Melanocyte of skin (primary cell): ENCODE measurements around the gene CHMP1A. TPM values are rescaled to one million over a fixed set of nuclear protein-coding genes. Genes with fewer than 3 reads are reported as not detected.

Source experiments
- total RNA-seq, 2 donors: library from RNA; depleted of rRNA; stranded (reverse); fragments of >200 nt; gene quantifications; 2 replicates each; pipeline ENCODE4 v1.2.3, GENCODE V29; 2012

CHMP1A gene
- total RNA-seq = 100 to 1,000 TPM; 107 to 146 TPM

DNA sequence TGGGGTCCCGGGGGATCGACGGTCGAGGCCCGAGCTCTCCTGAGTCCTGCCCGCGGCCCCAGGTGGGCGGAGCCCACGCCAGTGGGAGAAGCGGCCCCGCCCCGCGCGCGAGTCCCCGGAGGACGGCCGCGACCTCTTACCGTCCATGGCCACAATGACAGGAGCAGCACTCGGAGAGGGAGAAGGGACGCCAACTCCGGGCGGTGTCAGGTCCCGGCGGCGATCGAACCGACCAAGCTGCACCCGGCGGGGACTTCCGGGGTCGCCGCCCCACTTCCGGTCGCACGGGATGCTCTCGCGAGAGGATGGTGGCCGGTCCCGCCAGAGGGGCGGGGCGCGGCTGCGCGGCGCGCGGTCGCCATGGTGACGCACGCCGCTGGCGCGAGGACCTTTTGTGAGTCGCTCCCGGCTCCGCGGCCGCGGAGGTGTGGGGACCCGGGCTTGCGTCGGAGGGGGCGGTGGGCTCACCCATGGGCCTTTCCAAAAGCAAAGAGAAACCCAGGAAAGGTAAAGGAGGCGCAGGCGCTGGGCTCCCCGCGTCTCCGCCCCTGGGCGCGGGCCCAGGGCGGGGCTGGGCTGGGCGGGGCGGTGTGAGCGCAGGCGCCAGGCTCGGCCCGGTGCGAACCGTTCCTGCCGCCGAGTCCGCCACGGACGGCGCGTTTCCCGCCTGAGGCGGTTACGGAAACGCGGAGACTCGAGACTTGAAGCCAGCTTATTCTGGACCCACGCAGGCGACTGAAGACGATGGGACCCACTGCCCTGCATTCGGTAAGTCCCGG, at the start of gene CHMP1A, which contains the start of gene SPATA33:
Gene CHMP1A (minus strand): TSS at position 267 of the 779 bp plus-strand sequence. CDS start 120 bp downstream, at position 147.
Gene SPATA33 (plus strand): TSS at position 395 of the 779 bp plus-strand sequence. CDS start 76 bp downstream, at position 471.

DNA sequence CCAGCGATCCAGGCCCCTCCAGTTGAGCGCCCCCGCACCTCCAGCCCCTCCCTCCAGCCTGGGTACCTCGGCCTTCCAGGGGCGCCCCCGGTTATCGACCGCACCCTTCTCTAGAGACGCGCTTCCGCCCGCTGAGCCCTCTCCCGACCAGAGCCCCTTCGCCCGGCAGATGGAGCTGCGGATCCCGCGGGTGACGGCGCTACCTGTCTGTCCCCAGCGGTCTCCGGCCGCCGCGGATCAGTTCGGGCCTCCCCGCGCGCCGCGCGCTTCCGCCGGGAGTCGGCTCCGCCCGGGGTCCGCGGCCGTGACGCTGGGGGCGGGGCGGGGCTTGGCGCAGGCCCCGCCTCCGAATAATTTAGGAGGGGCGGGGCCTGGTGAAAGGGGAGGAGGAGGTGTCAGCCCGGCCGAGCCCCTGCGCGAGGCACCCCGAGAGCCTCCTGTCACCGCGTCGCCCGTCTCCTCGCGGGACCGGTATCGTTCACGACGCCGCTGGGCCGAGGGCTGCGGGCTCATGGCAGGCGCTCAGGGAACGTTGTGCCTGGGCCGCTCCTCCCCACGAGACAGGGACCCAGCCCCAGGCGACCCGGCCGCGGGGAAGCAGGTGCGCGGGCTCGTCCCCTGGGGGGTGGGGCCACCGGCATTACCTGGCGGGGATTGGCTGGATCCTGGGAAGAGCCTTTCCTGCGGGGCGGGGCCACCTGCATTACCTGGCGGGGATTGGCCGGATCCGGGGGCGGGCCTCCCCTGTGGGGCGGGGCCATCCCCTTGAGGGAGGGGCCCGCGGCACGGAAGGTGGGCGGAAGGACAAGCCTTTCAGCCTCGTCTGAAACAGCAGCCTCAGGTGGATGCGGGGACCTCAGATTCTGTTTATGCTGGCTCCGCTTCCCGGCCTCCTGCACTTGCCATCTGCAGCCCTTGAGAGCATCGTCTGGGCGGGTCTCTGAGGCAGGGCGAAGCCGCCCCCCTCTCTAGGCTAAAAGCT, 44.2 kb upstream of the CHMP1A start, which contains the start of gene SPATA2L:
Gene SPATA2L (minus strand): TSS at position 281 of the 982 bp plus-strand sequence. CDS start 473 bp downstream, outside the sequence.

DNA sequence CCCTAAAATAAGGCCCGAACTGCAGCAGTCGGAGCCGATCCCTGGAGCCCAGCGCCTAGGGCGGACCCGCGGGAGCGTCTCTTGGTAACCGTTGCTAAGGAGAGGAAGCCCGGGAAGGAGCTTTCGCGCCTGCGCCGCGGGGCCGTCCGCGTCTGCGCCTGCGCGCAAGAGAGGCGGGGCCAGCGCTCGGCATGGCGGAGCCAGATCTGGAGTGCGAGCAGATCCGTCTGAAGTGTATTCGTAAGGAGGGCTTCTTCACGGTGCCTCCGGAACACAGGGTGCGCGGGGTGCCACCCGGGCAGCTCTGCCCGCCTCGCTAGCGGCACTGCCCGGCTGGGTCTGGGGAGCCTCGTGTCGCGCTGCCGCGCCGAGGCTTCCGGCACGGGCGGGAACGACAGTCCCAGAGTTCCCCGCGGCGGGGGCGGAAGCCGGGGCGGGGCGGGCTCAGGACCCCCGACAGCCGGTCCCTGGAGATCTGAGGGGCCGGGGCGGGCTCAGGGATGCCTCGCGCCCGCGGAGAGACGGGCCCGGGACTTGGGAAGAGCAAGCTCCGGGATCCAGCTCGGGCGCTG, 29.1 kb upstream of the CHMP1A start, which contains the start of gene CDK10:
Gene CDK10 (plus strand): TSS at position 170 of the 572 bp plus-strand sequence. CDS start 22 bp downstream, at position 192.

DNA sequence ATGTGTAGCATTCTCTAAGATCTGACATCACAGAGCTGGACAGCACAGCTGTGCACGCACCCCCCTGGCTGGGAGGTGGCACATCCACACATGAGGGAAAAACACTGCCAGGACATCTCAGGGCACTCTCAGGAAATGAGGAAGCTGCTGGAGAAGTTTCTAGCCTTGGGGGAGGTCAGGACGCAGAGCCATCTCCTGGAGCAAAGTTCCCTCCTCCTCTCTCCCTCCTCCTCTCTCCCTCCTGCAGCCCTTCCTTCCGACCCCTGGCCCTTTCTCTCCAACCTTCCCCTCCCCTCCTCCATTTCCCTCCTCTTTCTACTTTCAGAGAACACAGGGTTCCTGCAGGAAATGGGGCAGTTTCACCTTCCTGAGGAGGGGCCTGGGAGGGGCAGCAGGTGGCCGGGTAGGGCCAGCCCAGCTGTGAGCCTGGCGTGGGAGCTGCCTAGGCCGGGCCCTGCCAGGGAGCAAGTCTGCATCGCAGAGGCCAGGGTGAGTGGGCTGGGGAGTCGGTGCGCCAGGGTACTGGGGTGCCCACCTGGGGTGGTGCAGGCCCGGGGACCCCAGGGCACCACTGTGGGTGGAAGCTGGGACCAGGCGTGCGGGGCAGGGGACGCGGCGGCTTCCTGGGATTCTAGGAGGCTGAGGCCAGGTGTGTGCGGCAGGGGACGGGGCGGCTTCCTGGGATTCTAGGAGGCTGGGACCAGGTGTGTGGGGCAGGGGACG, 44.1 kb downstream of the CHMP1A start, which contains the start of gene DPEP1:
Gene DPEP1 (plus strand): TSS at position 412 of the 723 bp plus-strand sequence. CDS start 16,769 bp downstream, outside the sequence.

Other genes with a start within 250 kb of the CHMP1A start
- 10 to 100 TPM; 43.4 to 48.6 TPM for gene ANKRD11, start 167.1 kb downstream of the CHMP1A start, total RNA-seq
- 10 to 100 TPM; 80.5 to 83.9 TPM for gene SPG7, start 149.3 kb downstream of the CHMP1A start, total RNA-seq
- gene RPL13, start 97.0 kb downstream of the CHMP1A start, total RNA-seq = 1,000 to 10,000 TPM; 1,307 to 1,873 TPM
- gene CPNE7, start 82.0 kb downstream of the CHMP1A start, total RNA-seq = 10 to 100 TPM; 13.1 to 31.0 TPM
- gene DPEP1, start 44.1 kb downstream of the CHMP1A start, total RNA-seq = not detected
- 1 to 10 TPM; 1.7 to 4.0 TPM for gene SPATA33, start 128 bp upstream of the CHMP1A start, total RNA-seq
- 10 to 100 TPM; 24.8 to 27.6 TPM for gene CDK10, start 29.0 kb upstream of the CHMP1A start, total RNA-seq
- 10 to 100 TPM; 17.2 to 18.0 TPM for gene SPATA2L, start 44.0 kb upstream of the CHMP1A start, total RNA-seq
- 1 to 10 TPM; 3.7 to 6.5 TPM for gene VPS9D1, start 63.2 kb upstream of the CHMP1A start, total RNA-seq
- gene ZNF276, start 63.8 kb upstream of the CHMP1A start, total RNA-seq = 10 to 100 TPM; 12.7 to 23.6 TPM
- 10 to 100 TPM; 12.4 to 39.6 TPM for gene FANCA, start 158.9 kb upstream of the CHMP1A start, total RNA-seq
- gene SPIRE2, start 170.8 kb upstream of the CHMP1A start, total RNA-seq = 10 to 100 TPM in 1 of 2 donors, 1 to 10 TPM in 1; 5.9 to 10.3 TPM
- 100 to 1,000 TPM; 164 to 166 TPM for gene TCF25, start 215.9 kb upstream of the CHMP1A start, total RNA-seq